HCT116 (cell line): Measurements from ENCODE around the gene CREG2. TPM values are rescaled to one million over a fixed set of nuclear protein-coding genes. Genes with fewer than 3 reads are reported as not detected.

Source experiments
- ATAC-seq: fragments of 200-7000 bp; cut with Tn5 transposase; 2 replicates; pipeline ENCODE4 v1.9.1; 2020; ENCODE audit warnings: mild to moderate bottlenecking, moderate library complexity
- BruUV-seq: library from RNA; stranded (reverse); fragments of 400-500 nt; replicated peaks from 2 replicates; lab custom pipeline; 2021; lab: Mats Ljungman, UMichigan
- CTCF ChIA-PET: fragments of 300-600 bp; sonication (Branson Sonifier 250); formaldehyde crosslinking; loops from one replicate; lab custom pipeline; 2021; ENCODE audit warnings: antibody characterized with exemption; lab: Charles Lee
- POLR2A ChIA-PET: fragments of 300-600, 350-600 bp; sonication (Branson Sonifier 250); formaldehyde crosslinking; loops from one replicate; lab custom pipeline; 2021; ENCODE audit warnings: antibody characterized with exemption; lab: Charles Lee
- RAD21 ChIA-PET, 2 experiments: fragments of 300-600 bp; sonication (Branson Sonifier 250); formaldehyde crosslinking; loops; one replicate each; lab custom pipeline; 2023; ENCODE audit warnings: low total read pairs in 2 of 2; ENCODE audit not compliant: uncharacterized antibody in 2 of 2, unreplicated experiment in 2 of 2, low non-redundant PET in 1 of 2; lab: Charles Lee
- DNase-seq: peaks from one replicate; pipeline ENCODE4 v3.0.0-alpha.2; 2010; ENCODE audit warnings: low read depth, low spot score
- H2AFZ ChIP-seq: fragments of 200-600 bp; shearing (Covaris generic), sonication (generic); 2 replicates; pipeline ENCODE4 v1.6.1; 2017; ENCODE audit warnings: low read depth, mixed run types, mixed read lengths, antibody characterized with exemption, low read length; ENCODE audit not compliant: poor library complexity, severe bottlenecking
- H3K27ac ChIP-seq: 2 replicates; pipeline ENCODE4 v1.5.1; 2012; ENCODE audit warnings: low read depth, low read length
- H3K27me3 ChIP-seq: fragments of 200-600 bp; sonication (generic); 2 replicates; pipeline ENCODE4 v1.6.1; 2016; ENCODE audit warnings: mixed run types, low read length, mixed read lengths; ENCODE audit not compliant: insufficient read depth
- H3K36me3 ChIP-seq, 2 experiments: fragments of 200-500 bp in 1 of 2; fragments of 200-600 bp in 1 of 2; sonication (Bioruptor generic) in 1 of 2; sonication (generic) in 1 of 2; 2 replicates each; pipeline versions ENCODE4 v1.5.1 to v1.6.1; 2014 to 2016; ENCODE audit warnings: low read length in 2 of 2, inconsistent platforms in 1 of 2, mixed read lengths in 1 of 2, mixed run types in 1 of 2; ENCODE audit not compliant: insufficient read depth in 2 of 2, control insufficient read depth in 1 of 2
- H3K4me1 ChIP-seq, 2 experiments: fragments of 200-600 bp in 1 of 2; sonication (generic) in 1 of 2; 2 replicates each; pipeline versions ENCODE4 v1.5.1 to v1.6.1; 2012 to 2017; ENCODE audit warnings: low read length in 2 of 2, inconsistent platforms in 1 of 2, mild to moderate bottlenecking in 1 of 2, mixed read lengths in 1 of 2, mixed run types in 1 of 2, moderate library complexity in 1 of 2; ENCODE audit not compliant: insufficient read depth in 2 of 2, control insufficient read depth in 1 of 2
- H3K4me2 ChIP-seq: fragments of 200-600 bp; sonication (generic); 2 replicates; pipeline ENCODE4 v1.6.1; 2017; ENCODE audit warnings: mixed run types, low read length, mixed read lengths
- H3K4me3 ChIP-seq, 2 experiments: fragments of 200-600 bp in 1 of 2; sonication (generic) in 1 of 2; replicated peaks in 1 of 2; 2 replicates each; pipeline ENCODE4 v1.5.1; 2011 to 2016; ENCODE audit warnings: low read length in 2 of 2, control low read depth in 1 of 2, low read depth in 1 of 2, mild to moderate bottlenecking in 1 of 2, mixed read lengths in 1 of 2, mixed run types in 1 of 2
- H3K79me2 ChIP-seq: fragments of 200-600 bp; sonication (generic); 2 replicates; pipeline ENCODE4 v1.6.1; 2017; ENCODE audit warnings: mild to moderate bottlenecking, mixed run types, low read length, moderate library complexity, mixed read lengths; ENCODE audit not compliant: insufficient read depth
- H3K9ac ChIP-seq: fragments of 200-600 bp; sonication (generic); 2 replicates; pipeline ENCODE4 v1.6.1; 2016; ENCODE audit warnings: low read length, mixed read lengths
- H3K9me2 ChIP-seq: fragments of 200-600 bp; sonication (generic), shearing (Covaris generic); 2 replicates; pipeline ENCODE4 v1.6.1; 2017; ENCODE audit warnings: mixed run types, mild to moderate bottlenecking, moderate library complexity; ENCODE audit not compliant: insufficient read depth
- H3K9me3 ChIP-seq, 2 experiments: fragments of 200-500 bp in 1 of 2; fragments of 200-600 bp in 1 of 2; sonication (Bioruptor generic) in 1 of 2; sonication (generic) in 1 of 2; 2 replicates each; pipeline ENCODE4 v1.6.1; 2014 to 2017; ENCODE audit warnings: low read length in 2 of 2, mixed read lengths in 2 of 2, inconsistent platforms in 1 of 2, low read depth in 1 of 2, mild to moderate bottlenecking in 1 of 2, mixed run types in 1 of 2, moderate library complexity in 1 of 2; ENCODE audit not compliant: control insufficient read depth in 1 of 2, insufficient read depth in 1 of 2
- H4K20me1 ChIP-seq: fragments of 200-600 bp; sonication (generic), shearing (Covaris generic); 2 replicates; pipeline ENCODE4 v1.6.1; 2017; ENCODE audit warnings: mixed run types, mild to moderate bottlenecking, moderate library complexity; ENCODE audit not compliant: insufficient read depth
- CBX3 ChIP-seq: IDR thresholded peaks from 2 replicates; pipeline ENCODE4 v1.6.1; 2012; ENCODE audit warnings: low read depth
- CEBPB ChIP-seq: IDR thresholded peaks from 2 replicates; pipeline ENCODE4 v1.6.1; 2012; ENCODE audit warnings: low read depth
- EGR1 ChIP-seq: IDR thresholded peaks from 2 replicates; pipeline ENCODE4 v1.6.1; 2012; ENCODE audit warnings: low read depth
- EZH2phosphoT487 ChIP-seq: fragments of 200-600 bp; IDR thresholded peaks from 2 replicates; pipeline ENCODE4 v1.6.1; 2018; ENCODE audit warnings: antibody characterized with exemption, borderline replicate concordance
- JUND ChIP-seq: IDR thresholded peaks from 2 replicates; pipeline ENCODE4 v1.6.1; 2012
- POLR2A ChIP-seq: IDR thresholded peaks from 2 replicates; pipeline ENCODE4 v1.7.0; 2011; ENCODE audit warnings: borderline replicate concordance; ENCODE audit not compliant: insufficient read depth, insufficient read length; ENCODE audit errors: extremely low read depth
- RAD21 ChIP-seq: IDR thresholded peaks from 2 replicates; pipeline ENCODE4 v1.6.1; 2012; ENCODE audit warnings: low read depth, mild to moderate bottlenecking
- SP1 ChIP-seq: IDR thresholded peaks from 2 replicates; pipeline ENCODE4 v1.6.1; 2012; ENCODE audit warnings: low read depth
- TCF7L2 ChIP-seq: IDR thresholded peaks from 2 replicates; pipeline ENCODE4 v1.7.0; 2011; ENCODE audit warnings: borderline replicate concordance, inconsistent platforms; ENCODE audit not compliant: insufficient read depth, insufficient read length; ENCODE audit errors: extremely low read depth
- ZFX ChIP-seq: fragments of 450-650 bp; IDR thresholded peaks from 2 replicates; pipeline ENCODE4 v1.6.1; 2017
- ZNF274 ChIP-seq: fragments of 200-500 bp; sonication (Bioruptor generic); IDR thresholded peaks from 2 replicates; pipeline ENCODE4 v1.6.1; 2014; ENCODE audit warnings: mild to moderate bottlenecking, low read depth, low read length, inconsistent platforms
- intact Hi-C: fragments of 100-400 bp; cut with micrococcal nuclease; formaldehyde crosslinking; loops from 2 replicates; pipeline ENCODE4 v1.10.0; 2022
- total RNA-seq: library from RNA; stranded (reverse); gene quantifications from one replicate; pipeline ENCODE4 v1.2.1, GENCODE V29; 2021; ENCODE audit not compliant: unreplicated experiment
- TF ChIP-seq, protein P1 (sequence below), 3 experiments: fragments of 200-600 bp in 1 of 3; sonication (generic) in 1 of 3; IDR thresholded peaks in 2 of 3; conservative IDR thresholded peaks in 1 of 3; 2 replicates each; pipeline ENCODE4 v1.5.1; 2012 to 2017; ENCODE audit warnings: low read depth in 2 of 3, low read length in 2 of 3, antibody characterized with exemption in 1 of 3, borderline replicate concordance in 1 of 3, control low read depth in 1 of 3, mild to moderate bottlenecking in 1 of 3, mixed read lengths in 1 of 3, mixed run types in 1 of 3, moderate library complexity in 1 of 3; ENCODE audit not compliant: insufficient read depth in 1 of 3
- TF ChIP-seq, protein P2 (sequence below): IDR thresholded peaks from 2 replicates; pipeline ENCODE4 v1.6.1; 2012
- TF ChIP-seq, protein P3 (sequence below): IDR thresholded peaks from 2 replicates; pipeline ENCODE4 v1.6.1; 2012; ENCODE audit warnings: low read depth

The CREG2 gene
- total RNA-seq, 1 experiment from 2014 or later: 0.12 TPM

DNA sequence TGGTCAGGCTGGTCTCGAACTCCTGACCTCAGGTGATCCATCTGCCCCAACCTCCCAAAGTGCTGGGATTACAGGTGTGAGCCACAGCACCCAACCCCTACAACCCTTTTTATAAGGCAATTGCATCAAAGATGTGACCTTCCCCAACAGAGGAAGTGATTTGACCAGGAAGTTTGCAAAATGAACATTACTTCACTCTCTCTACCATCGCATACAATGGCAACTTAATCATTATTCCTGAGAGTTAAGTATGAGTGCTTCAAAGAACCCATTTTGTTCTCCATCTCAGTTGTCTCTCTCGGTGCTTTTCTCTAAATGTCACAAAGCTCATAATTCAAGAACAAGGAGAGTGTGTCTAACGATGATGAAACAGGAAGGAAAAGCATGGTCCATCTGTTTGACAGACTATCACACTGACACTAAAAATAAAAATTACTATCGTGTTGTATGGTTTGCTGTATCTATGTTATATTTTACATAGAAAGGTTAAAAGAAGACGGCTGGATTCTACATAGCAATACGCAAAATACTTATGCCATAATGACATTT, 18.1 kb upstream of the CREG2 start:
- ChIA-PET CTCF (interaction anchor here (0.6 kb wide), 1 partner anchor 14 kb away, joined by 3 read pairs; no protein-coding TSS in a partner anchor), POLR2A (no interaction called here), RAD21 (no interaction called here)
- no peak for TF ChIP-seq EZH2phosphoT487
- Histone ChIP-seq H3K36me3 (no peaks in the 10 kb centered on the region), H3K9me2 (no peaks in the 10 kb centered on the region), H3K4me1 (no peaks in the 10 kb centered on the region), H3K79me2 (no peaks in the 10 kb centered on the region), H3K4me2 (no peak overlapping the region), H3K27ac (no peak overlapping the region), H3K4me3 (no peak overlapping the region), H3K9ac (no peak overlapping the region), H4K20me1 (no peaks in the 10 kb centered on the region), H3K9me3 (no peaks in the 10 kb centered on the region), H3K27me3 (no peaks in the 10 kb centered on the region), H2AFZ (no peak overlapping the region)
- no peak for DNase-seq
- no TSS peak for BruUV-seq
- intact Hi-C loops: no loop called here
- no peak for ATAC-seq

DNA sequence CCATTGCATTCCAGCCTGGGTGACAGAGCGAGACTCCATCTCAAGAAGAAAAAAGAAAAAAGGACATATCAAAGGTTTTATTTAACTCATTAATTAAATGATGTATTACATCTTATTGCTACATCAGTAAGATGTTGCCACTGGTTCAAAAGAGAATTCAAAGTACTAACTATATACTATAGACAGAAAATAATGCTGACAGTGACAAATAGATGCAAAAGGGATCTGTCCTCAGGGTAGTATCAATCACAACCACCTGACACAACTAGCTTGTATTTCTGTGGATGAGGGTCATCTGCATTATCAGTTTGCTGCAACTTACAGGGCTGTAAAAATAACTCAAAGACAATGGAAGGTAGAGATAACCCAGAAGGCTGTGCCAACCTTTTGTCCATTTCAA, 16.4 kb upstream of the CREG2 start:
- Histone ChIP-seq H3K9me3 (no peaks in the 10 kb centered on the region), H4K20me1 (no peaks in the 10 kb centered on the region), H3K27ac (no peak overlapping the region), H3K79me2 (no peaks in the 10 kb centered on the region), H3K4me3 (no peak overlapping the region), H3K4me1 (peaks cover 0 to 6% of the 10 kb centered on the region in 2 experiments; a peak in 1 of 4 replicates), H3K36me3 (no peaks in the 10 kb centered on the region), H3K27me3 (no peaks in the 10 kb centered on the region), H2AFZ (no peak overlapping the region), H3K4me2 (no peak overlapping the region), H3K9ac (no peak overlapping the region), H3K9me2 (no peaks in the 10 kb centered on the region)
- ChIA-PET RAD21 (no interaction called here), POLR2A (no interaction called here), CTCF (no interaction called here)
- TF ChIP-seq CBX3 (no peak), POLR2A (no peak), EGR1 (no peak), TCF7L2 (no peak), ZFX (no peak), ZNF274 (no peak), JUND (no peak), SP1 (no peak), RAD21 (no peak), CEBPB (no peak)
- TF ChIP-seq, protein P1, sequence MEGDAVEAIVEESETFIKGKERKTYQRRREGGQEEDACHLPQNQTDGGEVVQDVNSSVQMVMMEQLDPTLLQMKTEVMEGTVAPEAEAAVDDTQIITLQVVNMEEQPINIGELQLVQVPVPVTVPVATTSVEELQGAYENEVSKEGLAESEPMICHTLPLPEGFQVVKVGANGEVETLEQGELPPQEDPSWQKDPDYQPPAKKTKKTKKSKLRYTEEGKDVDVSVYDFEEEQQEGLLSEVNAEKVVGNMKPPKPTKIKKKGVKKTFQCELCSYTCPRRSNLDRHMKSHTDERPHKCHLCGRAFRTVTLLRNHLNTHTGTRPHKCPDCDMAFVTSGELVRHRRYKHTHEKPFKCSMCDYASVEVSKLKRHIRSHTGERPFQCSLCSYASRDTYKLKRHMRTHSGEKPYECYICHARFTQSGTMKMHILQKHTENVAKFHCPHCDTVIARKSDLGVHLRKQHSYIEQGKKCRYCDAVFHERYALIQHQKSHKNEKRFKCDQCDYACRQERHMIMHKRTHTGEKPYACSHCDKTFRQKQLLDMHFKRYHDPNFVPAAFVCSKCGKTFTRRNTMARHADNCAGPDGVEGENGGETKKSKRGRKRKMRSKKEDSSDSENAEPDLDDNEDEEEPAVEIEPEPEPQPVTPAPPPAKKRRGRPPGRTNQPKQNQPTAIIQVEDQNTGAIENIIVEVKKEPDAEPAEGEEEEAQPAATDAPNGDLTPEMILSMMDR (IDR thresholded peaks at IDR 0.05 in 2 of 3, conservative IDR thresholded peaks at IDR 0.05 in 1 of 3; ENCODE audit: borderline replicate concordance in 1 of 3, insufficient read depth in 1 of 3, low read depth in 2 of 3, low read length in 2 of 3): no peak
- TF ChIP-seq, protein P2, sequence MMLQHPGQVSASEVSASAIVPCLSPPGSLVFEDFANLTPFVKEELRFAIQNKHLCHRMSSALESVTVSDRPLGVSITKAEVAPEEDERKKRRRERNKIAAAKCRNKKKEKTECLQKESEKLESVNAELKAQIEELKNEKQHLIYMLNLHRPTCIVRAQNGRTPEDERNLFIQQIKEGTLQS: no peak
- TF ChIP-seq, protein P3, sequence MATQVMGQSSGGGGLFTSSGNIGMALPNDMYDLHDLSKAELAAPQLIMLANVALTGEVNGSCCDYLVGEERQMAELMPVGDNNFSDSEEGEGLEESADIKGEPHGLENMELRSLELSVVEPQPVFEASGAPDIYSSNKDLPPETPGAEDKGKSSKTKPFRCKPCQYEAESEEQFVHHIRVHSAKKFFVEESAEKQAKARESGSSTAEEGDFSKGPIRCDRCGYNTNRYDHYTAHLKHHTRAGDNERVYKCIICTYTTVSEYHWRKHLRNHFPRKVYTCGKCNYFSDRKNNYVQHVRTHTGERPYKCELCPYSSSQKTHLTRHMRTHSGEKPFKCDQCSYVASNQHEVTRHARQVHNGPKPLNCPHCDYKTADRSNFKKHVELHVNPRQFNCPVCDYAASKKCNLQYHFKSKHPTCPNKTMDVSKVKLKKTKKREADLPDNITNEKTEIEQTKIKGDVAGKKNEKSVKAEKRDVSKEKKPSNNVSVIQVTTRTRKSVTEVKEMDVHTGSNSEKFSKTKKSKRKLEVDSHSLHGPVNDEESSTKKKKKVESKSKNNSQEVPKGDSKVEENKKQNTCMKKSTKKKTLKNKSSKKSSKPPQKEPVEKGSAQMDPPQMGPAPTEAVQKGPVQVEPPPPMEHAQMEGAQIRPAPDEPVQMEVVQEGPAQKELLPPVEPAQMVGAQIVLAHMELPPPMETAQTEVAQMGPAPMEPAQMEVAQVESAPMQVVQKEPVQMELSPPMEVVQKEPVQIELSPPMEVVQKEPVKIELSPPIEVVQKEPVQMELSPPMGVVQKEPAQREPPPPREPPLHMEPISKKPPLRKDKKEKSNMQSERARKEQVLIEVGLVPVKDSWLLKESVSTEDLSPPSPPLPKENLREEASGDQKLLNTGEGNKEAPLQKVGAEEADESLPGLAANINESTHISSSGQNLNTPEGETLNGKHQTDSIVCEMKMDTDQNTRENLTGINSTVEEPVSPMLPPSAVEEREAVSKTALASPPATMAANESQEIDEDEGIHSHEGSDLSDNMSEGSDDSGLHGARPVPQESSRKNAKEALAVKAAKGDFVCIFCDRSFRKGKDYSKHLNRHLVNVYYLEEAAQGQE: no peak
- DNase-seq: no peak
- no peak for ATAC-seq
- intact Hi-C loops: no loop called here
- BruUV-seq: no TSS peak
